Activated CD4-positive, alpha-beta T cell treated with anti-CD3 and anti-CD28 coated beads, Interleukin-2, amount 10 ng/mL, durations not matched to agents 7 days and 5 days (primary cell): ENCODE measurements around the gene S100A1. TPM values are rescaled to one million over a fixed set of nuclear protein-coding genes. Genes with fewer than 3 reads are reported as not detected.
A peak's percentile ranks its signal among the peaks of the same experiment; 100 is the strongest.

ENCODE experiments used
- CTCF ChIA-PET: fragments of 350-600 bp; sonication (Branson Sonifier 250); formaldehyde crosslinking; loops from one replicate; lab custom pipeline; 2021; ENCODE audit warnings: antibody characterized with exemption; lab: Charles Lee
- POLR2A ChIA-PET: fragments of 350-600 bp; sonication (Branson Sonifier 250); formaldehyde crosslinking; loops from one replicate; lab custom pipeline; 2021; ENCODE audit warnings: antibody characterized with exemption; lab: Charles Lee
- DNase-seq: peaks from one replicate; pipeline ENCODE4 v3.0.0-alpha.2; 2020
- H3K27ac Mint-ChIP-seq: one replicate; pipeline ENCODE4 v1.8.0; 2021; ENCODE audit warnings: mild to moderate bottlenecking, moderate library complexity, mixed read lengths
- H3K27me3 Mint-ChIP-seq: one replicate; pipeline ENCODE4 v1.8.0; 2021; ENCODE audit warnings: mixed read lengths
- H3K36me3 Mint-ChIP-seq: one replicate; pipeline ENCODE4 v1.8.0; 2021; ENCODE audit warnings: low read depth, mixed read lengths
- H3K4me1 Mint-ChIP-seq: one replicate; pipeline ENCODE4 v1.8.0; 2021; ENCODE audit warnings: mixed read lengths
- H3K4me3 Mint-ChIP-seq: one replicate; pipeline ENCODE4 v1.8.0; 2021; ENCODE audit warnings: mild to moderate bottlenecking, moderate library complexity, mixed read lengths
- H3K9me3 Mint-ChIP-seq: one replicate; pipeline ENCODE4 v1.8.0; 2021; ENCODE audit warnings: mixed read lengths
- total RNA-seq, 2 experiments: library from RNA; stranded (reverse); gene quantifications; one replicate each; pipeline ENCODE4 v1.2.3, GENCODE V29; 2021

S100A1 gene
- total RNA-seq, 2 experiments from 2014 or later, result not detected

DNA sequence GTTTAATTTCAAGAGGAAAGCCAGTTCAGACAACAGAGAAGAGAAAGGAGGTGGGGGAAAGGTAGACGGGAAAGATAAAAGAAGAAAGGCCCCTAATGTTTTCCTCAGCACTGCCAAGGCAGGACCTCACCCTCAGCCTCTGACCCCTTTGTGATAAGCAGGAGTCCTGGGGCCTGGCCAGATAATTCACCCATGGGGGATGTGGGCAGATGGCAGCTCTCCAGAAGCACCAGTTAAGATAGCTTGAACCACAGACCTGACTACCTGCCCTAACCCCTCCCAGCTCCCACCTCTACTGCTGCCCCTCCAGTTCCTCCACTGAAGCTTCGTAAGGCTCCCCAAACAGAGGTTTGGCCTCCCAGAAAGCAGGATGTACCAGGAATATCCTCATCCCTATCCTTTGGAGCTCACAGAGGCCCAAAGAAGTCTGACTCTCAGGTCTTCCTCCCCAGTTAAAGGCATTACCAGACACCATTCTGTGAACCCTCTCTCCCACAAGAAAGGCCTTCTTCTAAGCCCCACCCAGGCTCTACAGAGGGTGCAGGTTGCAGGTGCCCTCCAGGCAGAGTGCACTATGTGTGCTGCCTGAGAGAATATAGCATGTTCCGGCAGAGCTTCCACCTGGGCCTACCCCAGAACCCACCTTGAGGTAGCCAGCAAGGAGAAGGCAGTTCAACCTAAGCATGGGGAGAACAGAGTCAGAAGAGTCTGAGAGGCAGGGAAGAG is 21.1 kb downstream of the S100A1 start:
- Mint-ChIP-seq H3K4me3 (peak overlapping the region; percentile 20), H3K36me3 (peaks cover 33% of the 10 kb centered on the region), H3K27ac (peak overlapping the region; percentile 91), H3K9me3 (no peaks in the 10 kb centered on the region), H3K4me1 (peaks cover 50% of the 10 kb centered on the region), H3K27me3 (no peaks in the 10 kb centered on the region)
- ChIA-PET CTCF (interaction anchor here (0.8 to 1.2 kb wide), 3 partner anchors 14 to 140 kb away, joined by 3 to 4 read pairs (median 3); partner anchors contain the start of gene S100A13), POLR2A (interaction anchor here (1.9 kb wide), 1 partner anchor 16 kb away, joined by 7 read pairs; the partner anchor contains the start of gene CHTOP)
- peak; percentile 53 for DNase-seq

- DNase-seq, result no peak
- H3K27ac Mint-ChIP-seq, result peak overlapping the region; percentile 91
- peaks cover 47% of the 10 kb centered on the region for H3K4me1 Mint-ChIP-seq
- peak overlapping the region; percentile 8 for H3K4me3 Mint-ChIP-seq
- ChIA-PET CTCF (interaction anchor here (0.5 to 1.2 kb wide), 3 partner anchors 14 to 177 kb away, joined by 3 read pairs; partner anchors contain the start of gene S100A13), POLR2A (no interaction called here)
- H3K27me3 Mint-ChIP-seq, result no peaks in the 10 kb centered on the region
- H3K9me3 Mint-ChIP-seq, result no peaks in the 10 kb centered on the region
- peaks cover 27% of the 10 kb centered on the region for H3K36me3 Mint-ChIP-seq
Observed at GRCh38 chr1:153649863-153650235, 21.6 kb downstream of the S100A1 start.

GRCh38 chr1:153651771-153652170 is 23.5 kb downstream of the S100A1 start:
- Mint-ChIP-seq H3K4me1 (peaks cover 30% of the 10 kb centered on the region), H3K27ac (no peak overlapping the region), H3K9me3 (no peaks in the 10 kb centered on the region), H3K36me3 (peaks cover 8% of the 10 kb centered on the region), H3K27me3 (no peaks in the 10 kb centered on the region), H3K4me3 (no peak overlapping the region)
- CTCF ChIA-PET, result interaction anchor here (1.0 to 1.3 kb wide), 4 partner anchors 12 to 26 kb away, joined by 3 to 7 read pairs (median 4); partner anchors contain the start of genes S100A1 and S100A13
- POLR2A ChIA-PET, result no interaction called here
- DNase-seq, result no peak

- POLR2A ChIA-PET, result no interaction called here
- CTCF ChIA-PET, result interaction anchor here (1.1 to 1.4 kb wide), 4 partner anchors 9 to 123 kb away, joined by 3 to 6 read pairs (median 4); partner anchors contain the start of genes S100A1, S100A13 and SLC27A3
- no peaks in the 10 kb centered on the region for H3K9me3 Mint-ChIP-seq
- DNase-seq, result no peak
- peaks cover 22% of the 10 kb centered on the region for H3K4me1 Mint-ChIP-seq
- no peak overlapping the region for H3K4me3 Mint-ChIP-seq
- no peak overlapping the region for H3K27ac Mint-ChIP-seq
- no peaks in the 10 kb centered on the region for H3K27me3 Mint-ChIP-seq
- no peaks in the 10 kb centered on the region for H3K36me3 Mint-ChIP-seq
Observed at GRCh38 chr1:153652805-153653500, 24.7 kb downstream of the S100A1 start.

- ChIA-PET POLR2A (no interaction called here), CTCF (interaction anchor here (1.7 kb wide), 1 partner anchor 18 kb away, joined by 5 read pairs; no protein-coding TSS in a partner anchor)
- Mint-ChIP-seq H3K4me1 (peaks cover 16% of the 10 kb centered on the region), H3K27ac (no peak overlapping the region), H3K4me3 (no peak overlapping the region), H3K36me3 (peaks cover 6% of the 10 kb centered on the region), H3K9me3 (no peaks in the 10 kb centered on the region), H3K27me3 (no peaks in the 10 kb centered on the region)
- no peak for DNase-seq
Observed at GRCh38 chr1:153655333-153655732, 27.1 kb downstream of the S100A1 start.

DNA sequence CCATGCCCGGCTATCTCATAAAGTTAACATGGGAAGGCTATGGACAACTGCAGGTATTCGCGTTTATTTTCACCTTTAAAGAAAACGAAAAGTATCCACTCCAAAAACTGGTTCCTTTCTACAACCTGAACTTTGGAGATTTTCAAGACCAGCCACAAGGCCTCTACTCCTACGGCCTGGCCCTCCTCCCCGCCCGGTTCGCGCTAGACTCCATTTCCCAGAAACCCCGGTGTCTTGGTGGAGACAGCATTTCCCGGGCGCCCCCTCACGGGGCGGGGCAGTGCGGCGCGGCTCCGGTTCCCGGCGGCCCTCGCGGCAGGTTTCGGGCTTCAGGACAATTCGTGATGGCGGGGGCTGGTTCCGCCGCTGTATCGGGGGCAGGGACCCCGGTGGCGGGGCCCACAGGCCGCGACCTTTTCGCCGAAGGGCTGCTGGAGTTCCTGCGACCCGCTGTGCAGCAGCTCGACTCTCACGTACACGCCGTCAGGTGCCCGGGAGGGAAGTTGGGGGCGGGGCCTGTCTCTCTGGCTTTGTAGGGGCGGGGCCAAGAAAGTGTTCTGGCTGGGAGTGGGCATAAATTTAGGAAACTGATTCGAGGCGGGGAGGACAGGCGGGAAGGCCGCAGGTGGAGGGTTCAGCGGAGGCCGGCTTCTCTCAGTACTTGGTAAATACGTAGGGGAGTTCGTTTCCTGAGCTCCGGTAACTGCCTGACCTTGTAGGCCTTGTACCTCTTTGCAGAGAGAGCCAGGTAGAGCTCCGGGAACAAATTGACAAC is 30.4 kb downstream of the S100A1 start, which contains the start of gene SNAPIN:
SNAPIN (plus strand) TSS at position 304 of the 775 bp plus-strand sequence; CDS start at position 345, 41 bp downstream.
- H3K27me3 Mint-ChIP-seq, result no peaks in the 10 kb centered on the region
- H3K36me3 Mint-ChIP-seq, result peaks cover 28% of the 10 kb centered on the region
- DNase-seq, result peak; percentile 93
- POLR2A ChIA-PET, result interaction anchor here (0.6 to 1.2 kb wide), 2 partner anchors 25 to 557 kb away, joined by 4 to 6 read pairs; partner anchors contain the start of gene CHTOP
- peaks cover 19% of the 10 kb centered on the region for H3K4me1 Mint-ChIP-seq
- H3K27ac Mint-ChIP-seq, result peak within 1 kb of the TSS; percentile 89
- CTCF ChIA-PET, result interaction anchor here (0.7 to 1.7 kb wide), 3 partner anchors 9 to 43 kb away, joined by 3 to 6 read pairs (median 4); no protein-coding TSS in a partner anchor
- H3K4me3 Mint-ChIP-seq, result peak within 1 kb of the TSS; percentile 92
- no peaks in the 10 kb centered on the region for H3K9me3 Mint-ChIP-seq

DNA sequence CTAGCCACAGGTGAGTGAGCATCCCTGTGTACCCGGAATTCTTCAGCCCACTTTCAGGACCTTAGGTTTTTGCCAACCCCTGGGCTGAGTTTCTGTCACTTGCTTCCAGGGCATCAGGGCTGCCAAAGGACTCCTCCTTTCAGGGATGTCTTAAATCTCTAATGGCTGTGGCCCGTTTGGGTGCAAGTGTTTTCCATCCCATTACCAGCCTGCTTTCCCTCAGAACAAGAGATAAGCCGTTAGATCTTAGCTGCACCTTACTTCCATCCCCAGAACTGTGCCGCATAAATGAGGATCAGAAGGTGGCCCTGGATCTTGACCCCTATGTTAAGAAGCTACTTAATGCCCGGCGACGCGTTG is 30.9 kb downstream of the S100A1 start:
- no peak for DNase-seq
- CTCF ChIA-PET, result interaction anchor here (1.0 to 1.7 kb wide), 3 partner anchors 8 to 12 kb away, joined by 3 to 6 read pairs (median 4); no protein-coding TSS in a partner anchor
- peak overlapping the region; percentile 89 for H3K27ac Mint-ChIP-seq
- H3K9me3 Mint-ChIP-seq, result no peaks in the 10 kb centered on the region
- POLR2A ChIA-PET, result interaction anchor here (0.6 to 1.2 kb wide), 2 partner anchors 25 to 557 kb away, joined by 4 to 6 read pairs; partner anchors contain the start of gene CHTOP
- H3K27me3 Mint-ChIP-seq, result no peaks in the 10 kb centered on the region
- peaks cover 32% of the 10 kb centered on the region for H3K36me3 Mint-ChIP-seq
- peaks cover 19% of the 10 kb centered on the region for H3K4me1 Mint-ChIP-seq
- H3K4me3 Mint-ChIP-seq, result peak overlapping the region; percentile 92

DNA sequence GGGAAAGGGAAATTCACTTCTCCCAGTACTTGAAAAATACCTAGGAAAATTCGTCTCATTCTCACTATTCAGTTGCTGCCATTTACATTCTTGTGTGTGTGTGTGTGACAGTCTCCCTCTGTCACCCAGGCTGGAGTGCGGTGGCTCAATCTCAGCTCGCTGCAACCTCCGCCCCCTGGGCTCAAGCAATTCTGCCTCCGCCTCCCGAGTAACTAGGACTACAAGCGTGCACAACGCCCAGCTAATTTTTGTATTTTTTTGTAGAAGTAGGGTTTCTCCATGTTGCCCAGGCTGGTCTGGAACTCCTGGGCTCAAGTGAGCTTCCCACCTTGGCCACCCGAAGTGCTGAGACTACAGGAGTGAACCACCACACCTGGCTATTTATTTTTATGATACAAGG is 31.4 kb downstream of the S100A1 start:
- H3K9me3 Mint-ChIP-seq, result no peaks in the 10 kb centered on the region
- CTCF ChIA-PET, result interaction anchor here (1.0 to 1.7 kb wide), 3 partner anchors 8 to 12 kb away, joined by 3 to 6 read pairs (median 4); no protein-coding TSS in a partner anchor
- H3K4me3 Mint-ChIP-seq, result peak overlapping the region; percentile 92
- POLR2A ChIA-PET, result no interaction called here
- peaks cover 37% of the 10 kb centered on the region for H3K36me3 Mint-ChIP-seq
- DNase-seq, result no peak
- peaks cover 19% of the 10 kb centered on the region for H3K4me1 Mint-ChIP-seq
- H3K27me3 Mint-ChIP-seq, result no peaks in the 10 kb centered on the region
- peak overlapping the region; percentile 54 for H3K27ac Mint-ChIP-seq

- no peaks in the 10 kb centered on the region for H3K9me3 Mint-ChIP-seq
- no peak for DNase-seq
- no peak overlapping the region for H3K4me3 Mint-ChIP-seq
- H3K27ac Mint-ChIP-seq, result peak overlapping the region; percentile 25
- POLR2A ChIA-PET, result no interaction called here
- H3K36me3 Mint-ChIP-seq, result peaks cover 52% of the 10 kb centered on the region
- peaks cover 23% of the 10 kb centered on the region for H3K4me1 Mint-ChIP-seq
- CTCF ChIA-PET, result no interaction called here
- H3K27me3 Mint-ChIP-seq, result no peaks in the 10 kb centered on the region
Observed at GRCh38 chr1:153661111-153661708, 33.0 kb downstream of the S100A1 start.

DNA sequence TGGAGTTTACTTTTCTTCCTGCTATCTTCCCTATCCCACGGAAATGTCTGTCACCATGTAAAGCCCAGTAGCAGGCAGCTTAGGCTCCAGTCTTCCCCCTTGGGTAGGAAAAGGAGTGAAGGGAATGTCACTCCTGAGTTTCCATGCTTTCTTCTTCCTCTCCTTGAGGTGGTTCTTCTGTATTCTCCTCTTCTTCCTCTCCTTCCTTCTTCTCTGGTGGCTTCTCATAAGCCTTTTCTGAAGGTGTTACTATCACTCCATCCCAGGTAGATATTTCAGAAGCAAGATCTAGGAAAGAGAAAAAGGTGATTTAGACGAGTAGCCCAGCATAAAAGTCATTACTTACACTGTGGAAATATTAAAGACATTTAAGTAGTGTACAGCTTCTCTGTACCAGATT is 34.0 kb downstream of the S100A1 start:
- DNase-seq, result no peak
- ChIA-PET POLR2A (no interaction called here), CTCF (interaction anchor here (0.6 kb wide), 1 partner anchor 10 kb away, joined by 4 read pairs; no protein-coding TSS in a partner anchor)
- peaks cover 60% of the 10 kb centered on the region for H3K36me3 Mint-ChIP-seq
- H3K9me3 Mint-ChIP-seq, result no peaks in the 10 kb centered on the region
- peaks cover 22% of the 10 kb centered on the region for H3K4me1 Mint-ChIP-seq
- no peak overlapping the region for H3K4me3 Mint-ChIP-seq
- H3K27ac Mint-ChIP-seq, result peak overlapping the region; percentile 15
- H3K27me3 Mint-ChIP-seq, result no peaks in the 10 kb centered on the region

- Mint-ChIP-seq H3K36me3 (peaks cover 69% of the 10 kb centered on the region), H3K4me1 (peaks cover 31% of the 10 kb centered on the region), H3K4me3 (no peak overlapping the region), H3K27me3 (no peaks in the 10 kb centered on the region), H3K9me3 (no peaks in the 10 kb centered on the region), H3K27ac (no peak overlapping the region)
- no peak for DNase-seq
- POLR2A ChIA-PET, result no interaction called here
- CTCF ChIA-PET, result interaction anchor here (1.2 kb wide), 1 partner anchor 13 kb away, joined by 3 read pairs; no protein-coding TSS in a partner anchor
Observed at GRCh38 chr1:153663211-153663610, 35.0 kb downstream of the S100A1 start.
